PC-3 (cell line): Measurements from ENCODE around the gene ZMYM2.

Source experiments
- EZH2 ChIP-seq: fragments of 300-600 bp; sonication (generic); IDR thresholded peaks from one replicate; pipeline ENCODE4 v1.6.1; 2017; ENCODE audit warnings: antibody characterized with exemption, mild to moderate bottlenecking, low read length; ENCODE audit not compliant: unreplicated experiment
- EZH2phosphoT487 ChIP-seq: fragments of 300-600 bp; sonication (generic); IDR thresholded peaks from 2 replicates; pipeline ENCODE4 v1.6.1; 2018; ENCODE audit warnings: mild to moderate bottlenecking, antibody characterized with exemption, low read length, borderline replicate concordance
- TF ChIP-seq, protein P1 (sequence below): fragments of 300-600 bp; sonication (generic); conservative IDR thresholded peaks from 2 replicates; pipeline ENCODE4 v1.5.1; 2017; ENCODE audit warnings: antibody characterized with exemption, low read depth, mild to moderate bottlenecking, low read length

DNA sequence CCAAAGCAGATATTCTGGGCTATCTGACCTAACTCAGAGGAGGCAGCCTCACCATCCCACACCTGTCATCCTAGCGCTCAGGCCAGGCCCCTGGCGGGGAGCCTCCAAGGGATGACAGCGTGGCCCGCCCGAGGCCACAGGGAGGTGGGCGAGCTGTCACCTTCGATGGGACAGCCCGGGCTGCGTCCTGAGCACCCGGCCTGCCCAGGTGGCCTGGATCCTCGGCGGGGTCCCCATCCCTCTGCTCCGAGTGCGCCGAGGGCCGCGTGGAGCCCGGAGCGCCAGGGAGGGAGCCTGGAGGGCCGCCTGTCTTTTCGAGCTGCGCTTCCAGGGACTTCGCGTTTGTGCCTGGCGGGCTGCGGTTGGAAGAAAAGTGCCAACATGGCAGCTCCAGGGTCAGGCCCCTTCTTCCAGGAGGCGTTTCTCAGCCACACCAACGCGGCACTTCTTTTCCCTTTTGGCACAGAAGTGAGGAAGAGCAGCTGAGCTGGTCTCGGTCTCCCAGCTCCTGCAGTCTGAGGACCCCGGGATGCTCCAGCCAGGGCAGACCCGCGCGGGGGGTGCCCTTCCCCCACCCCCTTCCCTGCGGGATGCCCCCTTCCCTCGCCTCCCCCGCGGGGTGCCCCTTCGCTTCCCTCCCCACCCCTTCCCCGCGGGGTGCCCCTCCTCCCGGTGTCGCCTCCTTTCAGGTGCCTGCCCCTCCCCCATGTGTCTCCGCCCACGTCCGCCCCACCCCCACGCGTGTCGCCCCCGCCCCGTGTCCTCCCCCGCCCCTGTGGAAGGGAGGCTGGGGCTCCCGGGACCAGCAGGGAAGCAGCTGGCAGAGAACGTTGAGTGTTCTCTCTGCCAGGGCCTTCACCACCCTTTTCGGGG lies 160.0 kb downstream of the ZMYM2 start:
- TF ChIP-seq, protein P1, sequence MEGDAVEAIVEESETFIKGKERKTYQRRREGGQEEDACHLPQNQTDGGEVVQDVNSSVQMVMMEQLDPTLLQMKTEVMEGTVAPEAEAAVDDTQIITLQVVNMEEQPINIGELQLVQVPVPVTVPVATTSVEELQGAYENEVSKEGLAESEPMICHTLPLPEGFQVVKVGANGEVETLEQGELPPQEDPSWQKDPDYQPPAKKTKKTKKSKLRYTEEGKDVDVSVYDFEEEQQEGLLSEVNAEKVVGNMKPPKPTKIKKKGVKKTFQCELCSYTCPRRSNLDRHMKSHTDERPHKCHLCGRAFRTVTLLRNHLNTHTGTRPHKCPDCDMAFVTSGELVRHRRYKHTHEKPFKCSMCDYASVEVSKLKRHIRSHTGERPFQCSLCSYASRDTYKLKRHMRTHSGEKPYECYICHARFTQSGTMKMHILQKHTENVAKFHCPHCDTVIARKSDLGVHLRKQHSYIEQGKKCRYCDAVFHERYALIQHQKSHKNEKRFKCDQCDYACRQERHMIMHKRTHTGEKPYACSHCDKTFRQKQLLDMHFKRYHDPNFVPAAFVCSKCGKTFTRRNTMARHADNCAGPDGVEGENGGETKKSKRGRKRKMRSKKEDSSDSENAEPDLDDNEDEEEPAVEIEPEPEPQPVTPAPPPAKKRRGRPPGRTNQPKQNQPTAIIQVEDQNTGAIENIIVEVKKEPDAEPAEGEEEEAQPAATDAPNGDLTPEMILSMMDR, result no peak
- no peak for TF ChIP-seq EZH2
- no peak for TF ChIP-seq EZH2phosphoT487
